Spleen (tissue), 11 donors: ENCODE results near the gene FBXO21. TPM values are rescaled to one million over a fixed set of nuclear protein-coding genes. Genes with fewer than 3 reads are reported as not detected.

ENCODE experiments used
- DNase-seq: peaks from one replicate; pipeline ENCODE4 v3.0.0-alpha.2; 2020
- H3K27ac ChIP-seq, 8 donors: fragments of 200-600 bp; sonication (generic) in 7 of 8; 1 replicate in 4 of 8; 2 replicates in 4 of 8; pipeline versions ENCODE4 v1.5.0 to v1.8.0; 2016 to 2021; ENCODE audit warnings: inconsistent platforms in 4 of 8, mild to moderate bottlenecking in 4 of 8, moderate library complexity in 1 of 8
- H3K27me3 ChIP-seq, 7 donors: fragments of 200-600 bp; sonication (generic) in 6 of 7; replicated peaks in 1 of 7; 1 replicate in 4 of 7; 2 replicates in 3 of 7; pipeline versions ENCODE4 v1.5.0 to v1.8.0; 2016 to 2021; ENCODE audit warnings: inconsistent platforms in 3 of 7, mild to moderate bottlenecking in 1 of 7
- H3K36me3 ChIP-seq, 6 donors: fragments of 200-600 bp; sonication (generic) in 5 of 6; 1 replicate in 4 of 6; 2 replicates in 2 of 6; pipeline versions ENCODE4 v1.5.0 to v1.8.0; 2016 to 2021; ENCODE audit warnings: inconsistent platforms in 2 of 6
- H3K4me1 ChIP-seq, 6 donors: fragments of 200-600 bp; sonication (generic) in 5 of 6; 1 replicate in 3 of 6; 2 replicates in 3 of 6; pipeline versions ENCODE4 v1.5.0 to v1.8.0; 2016 to 2021; ENCODE audit warnings: inconsistent platforms in 3 of 6
- H3K4me3 ChIP-seq, 8 donors: fragments of 200-600 bp; sonication (generic) in 7 of 8; 1 replicate in 4 of 8; 2 replicates in 4 of 8; pipeline versions ENCODE4 v1.5.0 to v1.8.0; 2016 to 2021; ENCODE audit warnings: inconsistent platforms in 4 of 8, mild to moderate bottlenecking in 4 of 8, moderate library complexity in 2 of 8
- H3K9me3 ChIP-seq, 8 donors: fragments of 200-600 bp; sonication (generic) in 7 of 8; 1 replicate in 4 of 8; 2 replicates in 4 of 8; pipeline versions ENCODE4 v1.5.0 to v1.8.0; 2016 to 2021; ENCODE audit warnings: inconsistent platforms in 4 of 8
- POLR2A ChIP-seq, 3 donors: fragments of 450-650 bp; IDR thresholded peaks; one replicate each; pipeline ENCODE4 v1.5.1; 2017; ENCODE audit warnings: antibody characterized with exemption in 3 of 3, mild to moderate bottlenecking in 1 of 3
- POLR2AphosphoS5 ChIP-seq, 3 donors: sonication (generic); formaldehyde crosslinking; IDR thresholded peaks; one replicate each; pipeline ENCODE4 v1.5.1; 2017; ENCODE audit warnings: antibody characterized with exemption in 3 of 3
- WGBS, 5 donors: extraction: QIAGEN DNeasy Blood & Tissue Kit in 3 of 5; methylation state at CpG; one replicate each; pipeline versions ENCODE4 v1.1.5 to v1.1.7; 2013 to 2018; 5-methylcytosine and 5-hydroxymethylcytosine counted together
- intact Hi-C: fragments of 100-400 bp; cut with DNase I; formaldehyde crosslinking; loops from one replicate; pipeline ENCODE4 v1.15.0; 2023; ENCODE audit warnings: low total_unique reads
- polyA plus RNA-seq, 3 donors: library from polyadenylated mRNA; stranded (reverse); fragments of 200-250 nt; gene quantifications; one replicate each; pipeline ENCODE4 v1.2.1, GENCODE V29; 2013
- total RNA-seq, 7 donors: library from RNA; depleted of rRNA in 3 of 7; stranded (reverse); fragments of >200 nt in 3 of 7; fragmentation: NEBNext Ultra II Directional in 4 of 7; extraction: Animal tissue kit (Norgen Biotek cat#: 25700) in 4 of 7; gene quantifications; one replicate each; pipeline versions ENCODE4 v1.1.0 to v1.2.1, GENCODE V29; 2016 to 2021
- TF ChIP-seq, protein P1 (sequence below), 11 experiments: fragments of 200-600 bp in 7 of 11; fragments of 450-650 bp in 4 of 11; sonication (generic) in 4 of 11; IDR thresholded peaks in 8 of 11; conservative IDR thresholded peaks in 3 of 11; 1 replicate in 7 of 11; 2 replicates in 4 of 11; pipeline versions ENCODE4 v1.4.0 to v1.8.0; 2016 to 2021; ENCODE audit warnings: antibody characterized with exemption in 11 of 11, inconsistent platforms in 4 of 11, mild to moderate bottlenecking in 1 of 11
- donor health status: healthy with polysubstance abuse.
- donor health status: DM: no; HTN: no; CAD: no; lungs with moderate emphysema.
- donor health status: DM: no; HTN: no; CAD: no.
- donor health status: Bipolar disorder and iron deficiency.
- donor health status: healthy.
- donor health status: DM: no; HTN: no; CAD: no.
- donor health status: DM: yes; HTN: yes; CAD: no.

The FBXO21 gene
- total and polyA plus RNA-seq, 10 donors: 6.3 to 130 (median 39.2) TPM

DNA sequence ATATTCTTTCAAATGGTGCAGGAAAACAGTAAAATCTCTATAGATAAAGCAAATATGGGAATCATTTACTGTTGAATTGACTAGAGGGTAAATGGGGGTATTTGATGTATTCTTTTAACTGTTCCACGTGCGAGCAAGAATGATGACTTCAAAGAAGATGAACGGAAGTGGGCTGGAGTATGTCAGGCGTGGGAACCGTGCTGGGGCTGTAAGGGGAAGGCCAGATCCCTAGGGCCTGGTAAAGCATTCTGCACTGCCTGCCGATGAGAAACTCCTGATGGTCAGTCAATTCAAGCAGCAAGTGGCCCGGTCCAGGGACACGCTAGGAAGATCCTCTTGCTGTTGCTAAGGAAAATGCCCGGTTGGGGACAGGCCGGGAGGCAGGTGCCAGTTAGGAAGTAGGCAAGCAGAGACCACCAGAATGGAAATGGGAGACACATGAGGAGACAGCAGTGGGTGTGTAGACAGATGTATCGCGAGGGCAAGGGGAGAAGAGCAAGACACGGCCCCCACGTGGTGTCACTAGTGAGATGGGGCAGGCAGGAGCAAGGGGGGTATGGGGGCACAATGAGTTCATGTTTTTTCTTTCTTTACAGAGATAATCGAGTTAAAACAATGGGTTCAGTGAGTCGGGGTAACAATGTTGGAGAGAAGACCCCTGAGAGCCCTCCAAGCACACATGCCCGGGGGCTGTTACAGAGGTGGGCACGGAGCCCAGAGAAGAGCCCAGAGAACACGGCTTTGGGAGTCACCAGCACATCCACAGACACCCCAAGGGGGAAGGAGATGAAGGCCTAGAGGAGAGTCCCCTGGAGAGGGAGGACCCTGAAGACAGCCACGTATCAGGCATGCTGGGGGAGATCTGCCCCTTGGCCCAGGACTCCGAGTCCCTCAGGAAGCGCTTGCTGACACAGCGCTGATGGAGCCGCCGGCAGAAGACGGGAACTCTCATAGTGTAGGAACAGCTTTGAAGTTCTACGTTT lies 37.2 kb downstream of the FBXO21 start:
- peaks cover 0 to 26% (median 6%) of the 10 kb centered on the region in 6 donors for H3K4me1 ChIP-seq
- H3K27ac ChIP-seq: no peak overlapping the region
- TF ChIP-seq, protein P1, sequence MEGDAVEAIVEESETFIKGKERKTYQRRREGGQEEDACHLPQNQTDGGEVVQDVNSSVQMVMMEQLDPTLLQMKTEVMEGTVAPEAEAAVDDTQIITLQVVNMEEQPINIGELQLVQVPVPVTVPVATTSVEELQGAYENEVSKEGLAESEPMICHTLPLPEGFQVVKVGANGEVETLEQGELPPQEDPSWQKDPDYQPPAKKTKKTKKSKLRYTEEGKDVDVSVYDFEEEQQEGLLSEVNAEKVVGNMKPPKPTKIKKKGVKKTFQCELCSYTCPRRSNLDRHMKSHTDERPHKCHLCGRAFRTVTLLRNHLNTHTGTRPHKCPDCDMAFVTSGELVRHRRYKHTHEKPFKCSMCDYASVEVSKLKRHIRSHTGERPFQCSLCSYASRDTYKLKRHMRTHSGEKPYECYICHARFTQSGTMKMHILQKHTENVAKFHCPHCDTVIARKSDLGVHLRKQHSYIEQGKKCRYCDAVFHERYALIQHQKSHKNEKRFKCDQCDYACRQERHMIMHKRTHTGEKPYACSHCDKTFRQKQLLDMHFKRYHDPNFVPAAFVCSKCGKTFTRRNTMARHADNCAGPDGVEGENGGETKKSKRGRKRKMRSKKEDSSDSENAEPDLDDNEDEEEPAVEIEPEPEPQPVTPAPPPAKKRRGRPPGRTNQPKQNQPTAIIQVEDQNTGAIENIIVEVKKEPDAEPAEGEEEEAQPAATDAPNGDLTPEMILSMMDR (IDR thresholded peaks at IDR 0.05 in 8 of 11, conservative IDR thresholded peaks at IDR 0.05 in 3 of 11): no peak
- TF ChIP-seq POLR2A (IDR thresholded peaks at IDR 0.05) (no peak), POLR2AphosphoS5 (IDR thresholded peaks at IDR 0.05) (no peak)
- WGBS, 5 donors: 85 to 91% (median 91%) methylated on average over 26 to 27 of the region's 27 CpGs
- H3K27me3 ChIP-seq: no peaks in the 10 kb centered on the region
- no peak for DNase-seq
- intact Hi-C loops: no loop called here
- peaks cover 4 to 100% (median 68%) of the 10 kb centered on the region in 6 donors for H3K36me3 ChIP-seq
- no peak overlapping the region for H3K4me3 ChIP-seq
- no peaks in the 10 kb centered on the region for H3K9me3 ChIP-seq

DNA sequence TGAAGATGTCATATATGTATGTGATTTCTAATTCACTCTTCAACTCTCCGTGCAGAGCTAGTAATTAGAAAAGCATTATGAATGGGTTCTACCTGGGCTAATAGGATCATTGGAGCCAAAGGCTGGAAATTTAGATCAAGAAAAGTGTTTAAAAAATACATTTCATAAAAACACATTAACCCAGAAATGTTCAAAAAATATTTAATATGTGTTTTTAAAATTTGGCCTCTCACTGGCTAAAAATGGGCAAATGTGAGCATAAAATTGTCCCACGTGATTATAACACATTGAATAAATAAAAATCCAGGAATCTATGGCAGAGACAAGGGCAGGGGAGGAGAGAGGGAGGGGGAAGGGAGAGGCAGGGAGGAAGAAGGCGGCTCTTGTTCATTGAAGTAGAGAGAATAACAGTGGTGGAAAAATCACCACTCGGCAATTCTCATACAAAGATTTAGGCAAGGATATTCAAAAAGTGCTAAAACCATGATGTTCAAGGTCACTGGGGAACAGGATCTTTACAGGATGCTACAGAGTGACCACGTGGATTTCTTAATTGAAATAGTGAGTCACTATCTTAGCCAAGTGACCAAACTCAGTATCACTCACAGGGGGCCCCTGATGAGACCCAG lies 38.8 kb downstream of the FBXO21 start:
- H3K27ac ChIP-seq: no peak overlapping the region
- intact Hi-C loops: no loop called here
- no peaks in the 10 kb centered on the region for H3K9me3 ChIP-seq
- peaks cover 0 to 31% (median 6%) of the 10 kb centered on the region in 6 donors for H3K4me1 ChIP-seq
- WGBS, 5 donors: 61 to 72% (median 65%) methylated on average over 5 of the region's 5 CpGs
- H3K4me3 ChIP-seq: no peak overlapping the region
- no peak for TF ChIP-seq POLR2A (IDR thresholded peaks at IDR 0.05)
- TF ChIP-seq, protein P1 (IDR thresholded peaks at IDR 0.05 in 8 of 11, conservative IDR thresholded peaks at IDR 0.05 in 3 of 11): peak in 3 of 11 experiments; percentile 1 to 13 (median 2)
- no peak for DNase-seq
- H3K36me3 ChIP-seq: peaks cover 2 to 97% (median 55%) of the 10 kb centered on the region in 6 donors
- H3K27me3 ChIP-seq: no peaks in the 10 kb centered on the region

DNA sequence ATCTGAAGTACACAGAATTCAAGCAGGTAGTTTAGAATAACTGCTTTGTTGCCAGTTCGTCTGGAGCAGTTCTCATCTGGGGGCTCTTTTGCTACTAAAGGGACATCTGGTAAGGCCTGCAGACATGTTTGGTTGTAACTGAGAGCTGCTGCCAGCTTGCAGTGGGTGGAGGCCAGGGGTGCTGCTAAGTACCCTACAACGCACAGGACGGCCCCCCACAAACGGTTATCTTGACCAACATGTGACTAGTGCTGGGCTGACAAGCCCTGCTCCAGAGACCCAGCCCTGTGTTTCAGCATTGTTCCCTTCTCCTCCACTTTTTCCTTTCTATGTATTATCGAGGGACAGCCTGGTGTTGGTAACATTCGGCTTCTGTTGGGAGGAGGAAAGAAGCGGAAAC lies 40.8 kb downstream of the FBXO21 start:
- WGBS, 5 donors: 90 to 94% (median 92%) methylated on average over 7 of the region's 7 CpGs
- H3K4me1 ChIP-seq: peaks cover 0 to 31% (median 6%) of the 10 kb centered on the region in 6 donors
- no peak overlapping the region for H3K27ac ChIP-seq
- H3K36me3 ChIP-seq: peaks cover 0 to 97% (median 53%) of the 10 kb centered on the region in 6 donors
- no peaks in the 10 kb centered on the region for H3K27me3 ChIP-seq
- no peak for DNase-seq
- H3K9me3 ChIP-seq: no peaks in the 10 kb centered on the region
- intact Hi-C loops: no loop called here
- no peak overlapping the region for H3K4me3 ChIP-seq
- TF ChIP-seq, protein P1 (IDR thresholded peaks at IDR 0.05 in 8 of 11, conservative IDR thresholded peaks at IDR 0.05 in 3 of 11): no peak
- TF ChIP-seq POLR2A (IDR thresholded peaks at IDR 0.05) (no peak), POLR2AphosphoS5 (IDR thresholded peaks at IDR 0.05) (no peak)

DNA sequence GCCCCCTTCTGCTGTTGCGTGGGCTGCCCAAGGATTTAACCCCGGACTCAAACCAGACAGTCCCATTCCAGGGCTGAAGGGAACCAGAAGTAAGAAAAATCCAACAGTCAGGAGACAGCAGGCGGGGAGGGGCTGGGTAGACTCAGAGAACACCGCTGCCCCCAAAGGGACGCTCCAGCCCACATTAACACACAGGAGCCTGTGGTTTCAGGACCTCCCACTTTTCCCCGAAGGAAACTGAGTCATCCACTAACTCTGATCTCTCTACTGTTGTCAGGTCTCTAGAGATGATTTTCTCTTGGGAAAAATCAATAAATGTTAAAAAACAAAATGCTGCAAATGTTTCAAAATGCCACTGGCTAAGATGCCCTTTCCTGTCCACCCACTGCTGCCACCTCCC lies 41.6 kb downstream of the FBXO21 start:
- Histone ChIP-seq H3K4me1 (peaks cover 0 to 31% (median 6%) of the 10 kb centered on the region in 6 donors), H3K36me3 (peaks cover 0 to 97% (median 53%) of the 10 kb centered on the region in 6 donors), H3K9me3 (no peaks in the 10 kb centered on the region), H3K27me3 (no peaks in the 10 kb centered on the region), H3K4me3 (no peak overlapping the region), H3K27ac (peak overlapping the region in 1 of 8 donors; percentile 28)
- intact Hi-C loops: no loop called here
- WGBS, 5 donors: 87 to 98% (median 92%) methylated on average over 6 of the region's 6 CpGs
- no peak for DNase-seq
- TF ChIP-seq POLR2AphosphoS5 (IDR thresholded peaks at IDR 0.05) (no peak), POLR2A (IDR thresholded peaks at IDR 0.05) (no peak)
- TF ChIP-seq, protein P1 (IDR thresholded peaks at IDR 0.05 in 8 of 11, conservative IDR thresholded peaks at IDR 0.05 in 3 of 11): no peak
